GM21786 (cell line): Measurements from ENCODE around the gene PTPN5.

Experiments used
- ATAC-seq: cut with Tn5 transposase; IDR thresholded peaks from one replicate; pipeline ENCODE4 v1.9.1; 2021; ENCODE audit not compliant: unreplicated experiment

PTPN5 gene

GRCh38 chr11:18773681-18774080 is 17.9 kb downstream of the PTPN5 start:
- no peak for ATAC-seq

GRCh38 chr11:18773104-18773503 is 18.5 kb downstream of the PTPN5 start:
- no peak for ATAC-seq

GRCh38 chr11:18772211-18772610 is 19.4 kb downstream of the PTPN5 start:
- no peak for ATAC-seq

GRCh38 chr11:18771266-18772035 is 20.1 kb downstream of the PTPN5 start:
- ATAC-seq: no peak

GRCh38 chr11:18770479-18771125 is 21.0 kb downstream of the PTPN5 start:
- no peak for ATAC-seq

- peak; percentile 71 for ATAC-seq
Measured at GRCh38 chr11:18769802-18770456, 21.7 kb downstream of the PTPN5 start.

- ATAC-seq: no peak
Measured at GRCh38 chr11:18768978-18769377, 22.6 kb downstream of the PTPN5 start.

- ATAC-seq: peak; percentile 82
Measured at GRCh38 chr11:18768472-18768901, 23.1 kb downstream of the PTPN5 start.

GRCh38 chr11:18766015-18766414 is 25.6 kb downstream of the PTPN5 start:
- no peak for ATAC-seq

GRCh38 chr11:18765554-18765953 is 26.0 kb downstream of the PTPN5 start:
- no peak for ATAC-seq

- ATAC-seq: no peak
Measured at GRCh38 chr11:18761741-18762140, 29.9 kb downstream of the PTPN5 start.

GRCh38 chr11:18761144-18761543 is 30.5 kb downstream of the PTPN5 start:
- ATAC-seq: no peak

- ATAC-seq: no peak
Measured at GRCh38 chr11:18757811-18758210, 33.8 kb downstream of the PTPN5 start.

- ATAC-seq: no peak
Measured at GRCh38 chr11:18756889-18757288, 34.7 kb downstream of the PTPN5 start.

GRCh38 chr11:18754308-18754707 is 37.3 kb downstream of the PTPN5 start:
- ATAC-seq: no peak

- no peak for ATAC-seq
Measured at GRCh38 chr11:18752502-18752901, 39.1 kb downstream of the PTPN5 start.

- no peak for ATAC-seq
Measured at GRCh38 chr11:18750944-18751343, 40.7 kb downstream of the PTPN5 start.

GRCh38 chr11:18749681-18750319 is 41.8 kb downstream of the PTPN5 start:
- no peak for ATAC-seq

GRCh38 chr11:18748766-18749365 is 42.7 kb downstream of the PTPN5 start:
- no peak for ATAC-seq

- no peak for ATAC-seq
Measured at GRCh38 chr11:18745251-18745650, 46.3 kb downstream of the PTPN5 start.

GRCh38 chr11:18743900-18744514 is 47.6 kb downstream of the PTPN5 start:
- no peak for ATAC-seq
